ENCODE data around the gene APOL4.
A peak's percentile ranks its signal among the peaks of the same experiment; 100 is the strongest.

The APOL4 gene

DNA sequence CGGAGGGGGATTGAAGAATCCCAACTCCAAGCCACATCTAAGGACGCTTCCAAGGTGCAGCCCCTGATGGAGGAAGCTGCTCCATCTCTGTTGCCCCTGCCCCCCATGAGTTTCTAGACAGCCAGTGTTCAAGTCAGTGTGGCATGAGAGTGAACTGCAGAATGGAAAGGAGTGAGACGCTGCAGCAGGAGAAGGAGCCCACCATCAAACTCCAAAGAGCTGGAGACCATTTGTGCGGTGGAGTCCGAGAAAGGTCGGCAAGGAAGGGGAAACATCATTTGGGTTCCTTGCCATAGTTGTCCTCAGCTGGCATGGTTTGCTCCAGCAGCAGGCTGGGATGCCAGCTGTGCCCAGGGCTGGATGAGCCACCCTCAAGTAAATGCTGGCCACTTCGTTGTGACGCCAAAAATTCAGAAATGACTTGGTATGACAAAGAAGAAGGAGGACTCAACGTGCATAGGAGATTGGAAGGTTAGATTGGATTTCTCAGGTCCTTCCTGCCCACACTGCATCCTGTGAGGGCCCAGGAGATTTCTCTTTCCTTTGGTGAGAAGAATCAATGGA, 21.4 kb upstream of the APOL4 start:
- Histone ChIP-seq H3K4me3 (replicated peaks; ENCODE audit: low read depth, low read length) (no peak overlapping the region), H3K36me3 (ENCODE audit: control insufficient read depth, insufficient read depth, low read length) (peaks cover 2% of the 10 kb centered on the region), H3K27me3 (replicated peaks; ENCODE audit: control insufficient read depth, insufficient read depth, low read length) (no peaks in the 10 kb centered on the region)
- no peak for TF ChIP-seq CTCF (IDR thresholded peaks at IDR 0.05; ENCODE audit: insufficient read depth, low read length, poor library complexity, severe bottlenecking)
- no peak for DNase-seq (ENCODE audit: extremely low read depth, insufficient read length)

GRCh38 chr22:36221799-36222751, 20.5 kb upstream of the APOL4 start:
- H3K36me3 ChIP-seq (ENCODE audit: control insufficient read depth, insufficient read depth, low read length), result no peaks in the 10 kb centered on the region
- TF ChIP-seq CTCF (IDR thresholded peaks at IDR 0.05; ENCODE audit: insufficient read depth, low read length, poor library complexity, severe bottlenecking), result peak; percentile 86
- no peak for DNase-seq (ENCODE audit: extremely low read depth, insufficient read length)

GRCh38 chr22:36220451-36220921, 18.9 kb upstream of the APOL4 start:
- no peak for TF ChIP-seq CTCF (IDR thresholded peaks at IDR 0.05; ENCODE audit: insufficient read depth, low read length, poor library complexity, severe bottlenecking)
- Histone ChIP-seq H3K36me3 (ENCODE audit: control insufficient read depth, insufficient read depth, low read length) (no peaks in the 10 kb centered on the region), H3K4me3 (replicated peaks; ENCODE audit: low read depth, low read length) (no peak overlapping the region), H3K27me3 (replicated peaks; ENCODE audit: control insufficient read depth, insufficient read depth, low read length) (no peaks in the 10 kb centered on the region)
- DNase-seq (ENCODE audit: extremely low read depth, insufficient read length), result no peak

More at GRCh38 chr22:36221799-36222751, 20.5 kb upstream of the APOL4 start:
- H3K27me3 ChIP-seq (replicated peaks; ENCODE audit: control insufficient read depth, insufficient read depth, low read length), result no peaks in the 10 kb centered on the region
- no peak overlapping the region for H3K4me3 ChIP-seq (replicated peaks; ENCODE audit: low read depth, low read length)

GRCh38 chr22:36218648-36219193, 17.1 kb upstream of the APOL4 start:
- no peaks in the 10 kb centered on the region for H3K27me3 ChIP-seq (replicated peaks; ENCODE audit: control insufficient read depth, insufficient read depth, low read length)
- H3K4me3 ChIP-seq (replicated peaks; ENCODE audit: low read depth, low read length), result no peak overlapping the region
- no peak for DNase-seq (ENCODE audit: extremely low read depth, insufficient read length)
- H3K36me3 ChIP-seq (ENCODE audit: control insufficient read depth, insufficient read depth, low read length), result no peaks in the 10 kb centered on the region
- no peak for TF ChIP-seq CTCF (IDR thresholded peaks at IDR 0.05; ENCODE audit: insufficient read depth, low read length, poor library complexity, severe bottlenecking)

DNA sequence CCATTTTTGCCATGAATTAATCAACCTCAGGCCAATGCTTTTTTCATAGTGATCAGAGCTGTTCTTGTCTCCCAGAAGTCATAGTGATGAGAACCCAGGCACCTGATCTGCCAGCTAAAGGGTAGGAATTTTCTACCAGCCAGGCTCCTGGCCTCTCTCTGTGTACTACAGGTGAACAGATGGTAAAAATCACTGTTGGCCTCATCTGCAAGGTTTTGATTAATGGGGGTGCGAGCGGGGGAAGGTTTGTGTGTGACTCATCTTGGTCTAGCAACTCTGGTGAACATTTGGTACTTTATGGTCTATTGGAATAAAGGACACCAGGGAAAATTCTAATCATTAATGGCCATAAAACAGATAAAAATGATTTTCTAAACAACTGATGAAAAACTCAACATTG, 14.4 kb upstream of the APOL4 start:
- H3K4me3 ChIP-seq (replicated peaks; ENCODE audit: low read depth, low read length), result no peak overlapping the region
- no peaks in the 10 kb centered on the region for H3K27me3 ChIP-seq (replicated peaks; ENCODE audit: control insufficient read depth, insufficient read depth, low read length)
- no peaks in the 10 kb centered on the region for H3K36me3 ChIP-seq (ENCODE audit: control insufficient read depth, insufficient read depth, low read length)
- no peak for TF ChIP-seq CTCF (IDR thresholded peaks at IDR 0.05; ENCODE audit: insufficient read depth, low read length, poor library complexity, severe bottlenecking)
- no peak for DNase-seq (ENCODE audit: extremely low read depth, insufficient read length)

Data from GM06990 (cell line).